HFFc6 (cell line): ENCODE data around the gene ENTHD1. TPM values are rescaled to one million over a fixed set of nuclear protein-coding genes. Genes with fewer than 3 reads are reported as not detected.

Experiments used
- DNase-seq: peaks from one replicate; pipeline ENCODE4 v3.0.0-alpha.2; 2018
- H3K27ac Mint-ChIP-seq: 2 replicates; pipeline ENCODE4 v1.8.0; 2020; ENCODE audit warnings: mild to moderate bottlenecking, mixed read lengths
- H3K27me3 Mint-ChIP-seq: 2 replicates; pipeline ENCODE4 v1.8.0; 2021; ENCODE audit warnings: mild to moderate bottlenecking, moderate library complexity, mixed read lengths; ENCODE audit not compliant: insufficient read depth
- H3K36me3 Mint-ChIP-seq: 2 replicates; pipeline ENCODE4 v1.8.0; 2021; ENCODE audit warnings: low read depth, mixed read lengths
- H3K4me1 Mint-ChIP-seq: 2 replicates; pipeline ENCODE4 v1.8.0; 2020; ENCODE audit warnings: low read depth, mixed read lengths
- H3K4me3 Mint-ChIP-seq: 2 replicates; pipeline ENCODE4 v1.8.0; 2020; ENCODE audit warnings: mild to moderate bottlenecking, moderate library complexity, mixed read lengths
- H3K9me3 Mint-ChIP-seq: 2 replicates; pipeline ENCODE4 v1.8.0; 2020; ENCODE audit warnings: mild to moderate bottlenecking, mixed read lengths
- total RNA-seq, 6 experiments: library from RNA; stranded (reverse); fragmentation: NEBNext Ultra II Directional; extraction: Animal tissue kit (Norgen Biotek cat#: 25700); gene quantifications; 2 replicates in 1 of 6; 3 replicates in 5 of 6; pipeline ENCODE4 v1.2.3, GENCODE V29; 2021
- TF ChIP-seq, protein P1 (sequence below): fragments of 200-600 bp; sonication (generic); IDR thresholded peaks from 2 replicates; pipeline ENCODE4 v1.5.0; 2021; ENCODE audit warnings: antibody characterized with exemption, mild to moderate bottlenecking

ENTHD1 gene
- total RNA-seq, 6 experiments from 2014 or later = not detected

GRCh38 chr22:39724390-39724789 is 169.2 kb downstream of the ENTHD1 start:
- TF ChIP-seq, protein P1, sequence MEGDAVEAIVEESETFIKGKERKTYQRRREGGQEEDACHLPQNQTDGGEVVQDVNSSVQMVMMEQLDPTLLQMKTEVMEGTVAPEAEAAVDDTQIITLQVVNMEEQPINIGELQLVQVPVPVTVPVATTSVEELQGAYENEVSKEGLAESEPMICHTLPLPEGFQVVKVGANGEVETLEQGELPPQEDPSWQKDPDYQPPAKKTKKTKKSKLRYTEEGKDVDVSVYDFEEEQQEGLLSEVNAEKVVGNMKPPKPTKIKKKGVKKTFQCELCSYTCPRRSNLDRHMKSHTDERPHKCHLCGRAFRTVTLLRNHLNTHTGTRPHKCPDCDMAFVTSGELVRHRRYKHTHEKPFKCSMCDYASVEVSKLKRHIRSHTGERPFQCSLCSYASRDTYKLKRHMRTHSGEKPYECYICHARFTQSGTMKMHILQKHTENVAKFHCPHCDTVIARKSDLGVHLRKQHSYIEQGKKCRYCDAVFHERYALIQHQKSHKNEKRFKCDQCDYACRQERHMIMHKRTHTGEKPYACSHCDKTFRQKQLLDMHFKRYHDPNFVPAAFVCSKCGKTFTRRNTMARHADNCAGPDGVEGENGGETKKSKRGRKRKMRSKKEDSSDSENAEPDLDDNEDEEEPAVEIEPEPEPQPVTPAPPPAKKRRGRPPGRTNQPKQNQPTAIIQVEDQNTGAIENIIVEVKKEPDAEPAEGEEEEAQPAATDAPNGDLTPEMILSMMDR = no peak
- no peaks in the 10 kb centered on the region for H3K4me1 Mint-ChIP-seq
- H3K27ac Mint-ChIP-seq = no peak overlapping the region
- DNase-seq = no peak
- no peaks in the 10 kb centered on the region for H3K9me3 Mint-ChIP-seq
- no peak overlapping the region for H3K4me3 Mint-ChIP-seq
- peaks cover 30% of the 10 kb centered on the region for H3K27me3 Mint-ChIP-seq
- H3K36me3 Mint-ChIP-seq = no peaks in the 10 kb centered on the region

DNA sequence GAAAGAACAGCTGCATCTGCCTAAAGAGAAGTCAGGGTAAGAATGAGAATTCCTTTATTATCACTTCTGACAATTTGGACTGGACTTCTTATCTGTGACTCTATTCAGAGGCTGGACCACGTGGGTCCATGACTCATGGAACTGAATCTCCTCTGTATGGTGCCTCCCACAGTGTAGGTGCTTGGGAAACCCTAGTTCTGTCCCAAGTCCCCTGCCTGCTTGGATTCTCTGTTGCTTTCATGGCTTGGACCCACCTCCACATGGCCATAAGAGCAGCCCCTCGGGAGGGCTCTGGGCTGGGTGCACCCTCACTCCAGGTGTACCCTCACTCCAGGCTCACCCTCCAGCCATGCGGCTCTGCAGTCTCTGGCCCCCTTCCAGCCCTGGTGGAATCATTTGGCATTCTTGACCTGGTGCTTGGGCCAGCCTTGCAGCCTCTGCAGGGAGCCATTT is 169.6 kb downstream of the ENTHD1 start:
- no peaks in the 10 kb centered on the region for H3K36me3 Mint-ChIP-seq
- TF ChIP-seq, protein P1 = no peak
- H3K27ac Mint-ChIP-seq = no peak overlapping the region
- H3K27me3 Mint-ChIP-seq = peaks cover 27% of the 10 kb centered on the region
- no peaks in the 10 kb centered on the region for H3K9me3 Mint-ChIP-seq
- no peaks in the 10 kb centered on the region for H3K4me1 Mint-ChIP-seq
- no peak for DNase-seq
- no peak overlapping the region for H3K4me3 Mint-ChIP-seq

DNA sequence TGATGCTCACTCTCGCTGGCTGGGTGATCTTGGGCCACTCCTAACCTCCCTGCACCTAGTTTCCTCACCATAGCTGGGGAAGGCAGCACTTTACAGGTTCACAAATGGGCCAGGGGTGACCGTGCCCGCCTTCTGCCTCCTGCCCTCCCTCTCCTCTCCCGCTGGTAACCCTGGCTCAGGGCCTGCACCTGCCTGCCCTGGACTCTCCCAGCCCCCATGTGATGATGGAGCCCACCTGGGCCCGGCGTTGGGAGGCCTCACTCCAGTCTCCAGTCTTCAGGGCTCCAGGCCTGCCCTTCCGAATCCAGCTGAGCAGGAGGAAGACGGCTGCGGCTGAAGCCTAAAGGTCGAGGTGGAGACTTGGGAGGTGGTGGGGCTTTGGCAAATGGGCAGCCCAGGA is 170.1 kb downstream of the ENTHD1 start:
- no peak for DNase-seq
- Mint-ChIP-seq H3K27ac (no peak overlapping the region), H3K4me1 (no peaks in the 10 kb centered on the region), H3K36me3 (no peaks in the 10 kb centered on the region), H3K9me3 (no peaks in the 10 kb centered on the region), H3K27me3 (peaks cover 31% of the 10 kb centered on the region), H3K4me3 (no peak overlapping the region)
- TF ChIP-seq, protein P1 = no peak

DNA sequence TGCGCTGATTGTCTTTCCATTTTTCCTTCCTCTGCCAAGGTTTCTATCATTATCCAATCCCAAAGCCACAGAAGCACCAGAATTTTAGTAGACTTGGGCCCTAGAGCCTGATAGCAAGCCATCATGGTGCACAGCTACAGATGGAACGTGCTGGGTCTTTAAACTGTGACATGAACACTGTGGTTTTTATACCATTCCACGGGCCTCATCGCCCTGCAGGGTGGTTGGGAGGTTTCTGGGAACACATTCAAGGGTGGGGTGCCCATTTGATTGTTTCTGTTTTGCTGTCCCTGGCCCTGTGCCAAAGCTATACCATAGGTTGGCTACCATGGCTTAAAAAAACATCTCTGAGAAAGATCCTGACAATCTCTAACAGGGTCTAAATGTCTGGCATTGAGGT is 171.1 kb downstream of the ENTHD1 start:
- Mint-ChIP-seq H3K4me1 (no peaks in the 10 kb centered on the region), H3K27ac (no peak overlapping the region), H3K27me3 (peaks cover 36% of the 10 kb centered on the region), H3K36me3 (no peaks in the 10 kb centered on the region), H3K4me3 (no peak overlapping the region), H3K9me3 (no peaks in the 10 kb centered on the region)
- TF ChIP-seq, protein P1 = no peak
- no peak for DNase-seq

- TF ChIP-seq, protein P1 = no peak
- Mint-ChIP-seq H3K4me3 (no peak overlapping the region), H3K4me1 (no peaks in the 10 kb centered on the region), H3K27ac (no peak overlapping the region), H3K9me3 (no peaks in the 10 kb centered on the region), H3K27me3 (peaks cover 40% of the 10 kb centered on the region), H3K36me3 (no peaks in the 10 kb centered on the region)
- DNase-seq = no peak
Observed at GRCh38 chr22:39722032-39722325, 171.6 kb downstream of the ENTHD1 start.
